GM19351 (cell line): ENCODE results near the gene CXCL12.

Experiments
- ATAC-seq: cut with Tn5 transposase; IDR thresholded peaks from one replicate; pipeline ENCODE4 v1.9.1; 2021; ENCODE audit warnings: mild to moderate bottlenecking, moderate library complexity; ENCODE audit not compliant: unreplicated experiment

Gene CXCL12

DNA sequence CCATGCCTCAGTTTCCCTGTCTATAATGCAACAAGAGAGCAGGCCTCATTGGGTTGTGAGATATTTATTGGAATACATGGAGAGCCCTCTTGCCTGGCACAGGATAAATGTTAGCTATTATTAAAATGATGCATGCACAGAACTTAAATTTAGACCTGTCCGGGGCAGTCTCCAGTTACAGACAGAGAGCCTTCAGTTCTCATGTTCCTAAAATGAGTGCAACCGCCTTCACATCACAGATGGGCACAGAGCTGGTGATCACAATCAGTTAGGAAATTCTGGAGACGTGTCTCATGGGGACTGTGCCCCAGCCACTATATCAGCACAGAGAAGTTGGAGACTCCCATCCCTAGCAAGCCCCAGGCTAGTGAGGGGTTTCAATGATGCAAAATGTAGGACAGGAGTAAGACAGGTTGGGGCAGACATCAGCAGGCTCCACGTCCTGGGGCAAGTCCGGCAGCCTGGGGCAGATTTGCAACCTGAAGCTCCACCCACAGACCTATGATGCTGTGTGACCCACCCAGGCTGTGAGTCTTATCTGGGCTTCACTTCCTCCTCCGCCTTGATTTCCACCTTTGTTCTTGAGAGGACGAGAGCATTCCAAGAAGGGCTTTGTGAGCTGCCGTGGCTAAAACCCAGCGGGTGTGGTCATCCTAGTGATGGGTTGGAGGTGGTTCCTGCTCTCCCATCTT lies 49.4 kb downstream of the CXCL12 start:
- no peak for ATAC-seq

DNA sequence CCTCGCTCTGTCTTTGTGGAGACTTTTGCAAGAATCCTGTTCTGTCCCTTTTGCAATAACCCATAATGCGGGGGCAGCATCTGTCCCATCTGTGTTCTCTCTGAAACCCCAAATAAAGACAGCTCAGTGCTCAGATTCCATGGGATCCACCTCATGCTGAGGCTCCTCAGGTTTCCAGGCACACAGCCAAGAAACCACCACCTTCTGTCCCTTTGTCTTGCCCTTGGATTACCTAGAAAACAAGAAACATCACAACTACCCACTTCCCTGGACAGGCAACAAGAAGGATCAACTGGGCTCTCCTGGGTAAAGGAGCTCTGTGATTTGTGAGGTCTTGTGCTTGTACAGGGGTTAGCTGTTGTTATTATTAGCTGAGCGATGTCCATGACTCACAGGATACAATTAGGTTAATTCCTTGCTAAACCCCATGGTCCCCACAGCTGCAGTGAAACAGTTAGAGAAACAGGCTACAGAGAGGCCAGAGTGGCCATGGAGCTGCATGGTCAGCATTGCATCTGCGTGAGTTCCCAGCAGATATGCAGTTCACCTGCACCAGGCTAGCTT lies 50.2 kb downstream of the CXCL12 start:
- ATAC-seq = no peak

- ATAC-seq = no peak
These were observed 50.8 kb downstream of the CXCL12 start for GRCh38 chr10:44334091-44334490.

DNA sequence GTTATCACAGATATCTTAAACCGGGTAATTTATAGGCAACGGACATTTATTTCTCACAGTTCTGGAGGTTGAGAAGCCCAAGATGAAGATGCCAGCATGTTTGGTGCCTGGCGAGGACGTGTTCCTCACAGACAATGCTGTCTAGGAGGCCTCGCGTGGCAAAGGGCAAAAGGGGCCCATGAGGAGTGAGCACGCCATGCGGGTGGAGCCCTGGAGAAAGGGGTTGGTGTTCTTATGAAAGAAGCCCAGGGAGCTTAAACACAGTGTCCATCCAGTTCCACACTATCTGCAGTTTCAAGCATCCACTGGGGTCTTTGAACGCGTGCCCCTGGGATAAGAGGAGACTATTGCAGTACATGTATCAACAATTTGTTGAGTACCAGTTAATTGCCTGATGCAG lies 51.4 kb downstream of the CXCL12 start:
- ATAC-seq = no peak

DNA sequence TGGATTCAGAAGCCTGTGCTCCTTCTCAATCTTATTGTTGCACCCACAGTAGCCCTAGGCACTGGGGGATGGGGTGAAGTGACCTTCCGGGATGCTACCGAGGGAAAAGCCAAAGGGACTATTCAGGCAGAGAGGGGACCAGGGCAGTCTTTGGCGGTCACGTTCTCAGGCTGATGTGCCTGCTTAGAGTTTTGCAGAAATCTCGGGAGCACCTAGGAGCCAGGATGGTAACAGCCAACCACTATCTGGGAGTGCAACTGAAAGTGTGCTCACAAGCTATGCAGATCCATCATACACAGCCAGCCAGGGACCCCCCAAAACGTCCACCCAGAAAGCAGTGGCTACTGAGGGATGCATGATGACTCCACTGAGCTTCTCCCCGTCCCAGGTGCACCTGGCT lies 52.4 kb downstream of the CXCL12 start:
- ATAC-seq = no peak

DNA sequence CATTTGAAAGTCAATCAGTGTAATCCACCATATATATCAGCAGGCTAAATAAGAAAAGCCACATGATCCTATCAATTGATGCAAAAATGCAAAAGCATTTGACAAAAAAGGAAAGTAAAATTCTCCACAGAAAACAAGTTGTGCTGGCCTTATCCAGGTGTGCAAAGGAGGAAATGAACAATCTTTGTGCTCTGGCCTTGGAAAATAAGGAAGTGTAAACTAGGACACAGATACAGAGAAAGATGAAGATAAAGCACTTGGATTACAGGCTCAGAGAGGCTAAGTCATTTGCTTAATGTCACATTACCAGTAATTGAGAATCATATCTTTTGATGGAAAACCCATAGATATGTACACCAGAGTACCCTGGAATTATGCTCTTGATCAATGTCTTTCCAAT lies 54.5 kb downstream of the CXCL12 start:
- ATAC-seq = no peak

GRCh38 chr10:44327461-44327860 lies 57.4 kb downstream of the CXCL12 start:
- no peak for ATAC-seq
